ENCODE data around the gene PLCB4. TPM values are rescaled to one million over a fixed set of nuclear protein-coding genes. Genes with fewer than 3 reads are reported as not detected.

PLCB4 gene
- total RNA-seq, 1 experiment from 2014 or later, result 0.91 TPM

GRCh38 chr20:9516234-9516871, 447.5 kb downstream of the PLCB4 start:
- CTCF ChIA-PET, result interaction anchor here (0.5 kb wide), 1 partner anchor 76 kb away, joined by 3 read pairs; no protein-coding TSS in a partner anchor
- no peak for TF ChIP-seq CTCF (IDR thresholded peaks at IDR 0.05; ENCODE audit: unreplicated experiment)
- BruUV-seq (replicated peaks), result no TSS peak
- H3K36me3 Mint-ChIP-seq (ENCODE audit: insufficient read depth, unreplicated experiment), result no peaks in the 10 kb centered on the region
- H3K4me3 Mint-ChIP-seq (ENCODE audit: unreplicated experiment), result no peak overlapping the region
- POLR2A ChIA-PET, result no interaction called here
- intact Hi-C loops (cut with micrococcal nuclease), result no loop called here
- no peak overlapping the region for H3K27ac Mint-ChIP-seq (ENCODE audit: low read depth, unreplicated experiment)
- no peak for DNase-seq (ENCODE audit: unreplicated experiment)
- no peaks in the 10 kb centered on the region for H3K9me3 Mint-ChIP-seq (ENCODE audit: unreplicated experiment)
- H3K4me1 Mint-ChIP-seq (ENCODE audit: insufficient read depth, unreplicated experiment), result no peaks in the 10 kb centered on the region
- H3K27me3 Mint-ChIP-seq (ENCODE audit: insufficient read depth, unreplicated experiment), result no peaks in the 10 kb centered on the region

GRCh38 chr20:9517297-9518162, 448.6 kb downstream of the PLCB4 start:
- Mint-ChIP-seq H3K4me1 (ENCODE audit: insufficient read depth, unreplicated experiment) (no peaks in the 10 kb centered on the region), H3K36me3 (ENCODE audit: insufficient read depth, unreplicated experiment) (no peaks in the 10 kb centered on the region), H3K4me3 (ENCODE audit: unreplicated experiment) (no peak overlapping the region), H3K9me3 (ENCODE audit: unreplicated experiment) (no peaks in the 10 kb centered on the region), H3K27me3 (ENCODE audit: insufficient read depth, unreplicated experiment) (no peaks in the 10 kb centered on the region), H3K27ac (ENCODE audit: low read depth, unreplicated experiment) (no peak overlapping the region)
- intact Hi-C loops (cut with micrococcal nuclease), result no loop called here
- ChIA-PET CTCF (no interaction called here), POLR2A (no interaction called here)
- no peak for DNase-seq (ENCODE audit: unreplicated experiment)
- TF ChIP-seq CTCF (IDR thresholded peaks at IDR 0.05; ENCODE audit: unreplicated experiment), result no peak
- BruUV-seq (replicated peaks), result no TSS peak

DNA sequence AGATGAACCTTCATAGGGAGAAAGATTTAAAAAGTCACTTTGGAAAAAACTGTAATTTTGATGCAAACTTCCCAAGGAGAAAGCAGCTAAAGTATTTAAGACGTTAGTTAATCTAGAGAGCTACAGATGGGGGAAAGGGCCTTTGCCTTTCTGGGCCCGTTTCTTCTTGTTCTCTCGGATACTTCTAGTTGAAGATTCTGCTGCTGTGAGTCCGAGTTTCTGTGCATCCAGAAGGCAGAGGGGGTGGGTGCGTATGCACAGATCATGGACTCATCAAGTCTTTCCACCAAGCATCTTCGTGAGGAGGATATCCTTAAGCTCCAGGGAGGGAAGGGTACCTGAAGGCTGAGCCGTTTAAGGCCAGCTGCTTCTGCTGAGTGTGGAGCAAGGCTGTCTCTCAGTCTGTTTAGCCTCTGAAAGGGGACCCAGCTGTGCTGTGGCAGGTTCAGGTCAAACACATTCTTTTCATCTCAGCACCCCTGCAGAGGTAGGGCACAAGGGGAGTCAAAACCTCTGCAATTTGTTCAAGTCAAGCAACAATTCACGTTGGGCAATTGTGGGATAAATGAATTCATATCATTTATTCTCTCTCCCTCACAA, 449.8 kb downstream of the PLCB4 start:
- DNase-seq (ENCODE audit: unreplicated experiment), result no peak
- Mint-ChIP-seq H3K4me1 (ENCODE audit: insufficient read depth, unreplicated experiment) (no peaks in the 10 kb centered on the region), H3K27ac (ENCODE audit: low read depth, unreplicated experiment) (no peak overlapping the region), H3K9me3 (ENCODE audit: unreplicated experiment) (no peaks in the 10 kb centered on the region), H3K36me3 (ENCODE audit: insufficient read depth, unreplicated experiment) (no peaks in the 10 kb centered on the region), H3K27me3 (ENCODE audit: insufficient read depth, unreplicated experiment) (no peaks in the 10 kb centered on the region), H3K4me3 (ENCODE audit: unreplicated experiment) (no peak overlapping the region)
- ChIA-PET POLR2A (no interaction called here), CTCF (no interaction called here)
- no TSS peak for BruUV-seq (replicated peaks)
- TF ChIP-seq CTCF (IDR thresholded peaks at IDR 0.05; ENCODE audit: unreplicated experiment), result no peak
- intact Hi-C loops (cut with micrococcal nuclease), result no loop called here

GRCh38 chr20:9520086-9520485, 451.2 kb downstream of the PLCB4 start:
- H3K4me1 Mint-ChIP-seq (ENCODE audit: insufficient read depth, unreplicated experiment), result no peaks in the 10 kb centered on the region
- no peak overlapping the region for H3K4me3 Mint-ChIP-seq (ENCODE audit: unreplicated experiment)
- DNase-seq (ENCODE audit: unreplicated experiment), result no peak
- no peak overlapping the region for H3K27ac Mint-ChIP-seq (ENCODE audit: low read depth, unreplicated experiment)
- ChIA-PET CTCF (interaction anchor here (0.6 to 1.0 kb wide), 2 partner anchors 105 to 392 kb away, joined by 3 to 5 read pairs; no protein-coding TSS in a partner anchor), POLR2A (no interaction called here)
- no peaks in the 10 kb centered on the region for H3K9me3 Mint-ChIP-seq (ENCODE audit: unreplicated experiment)
- no TSS peak for BruUV-seq (replicated peaks)
- no peaks in the 10 kb centered on the region for H3K27me3 Mint-ChIP-seq (ENCODE audit: insufficient read depth, unreplicated experiment)
- no peaks in the 10 kb centered on the region for H3K36me3 Mint-ChIP-seq (ENCODE audit: insufficient read depth, unreplicated experiment)
- TF ChIP-seq CTCF (IDR thresholded peaks at IDR 0.05; ENCODE audit: unreplicated experiment), result no peak
- intact Hi-C loops (cut with micrococcal nuclease), result no loop called here

Data from MCF 10A (cell line).